Measurements from ENCODE around the gene AMT. TPM values are rescaled to one million over a fixed set of nuclear protein-coding genes. Genes with fewer than 3 reads are reported as not detected.
A peak's percentile ranks its signal among the peaks of the same experiment; 100 is the strongest.

The AMT gene
- total RNA-seq, 1 donor from 2014 or later, result 7.0 TPM

- DNase-seq (no peak), ATAC-seq (ENCODE audit: low read depth) (no peak)
- intact Hi-C loops (cut with micrococcal nuclease), result loop anchor here (1.0 to 10.0 kb wide), 12 partner anchors 15 to 1630 kb away; partner anchors contain the start of genes APEH, DAG1, IP6K2 and NICN1
- Mint-ChIP-seq H3K27ac (peak overlapping the region; percentile 92), H3K4me1 (peaks cover 79% of the 10 kb centered on the region), H3K4me3 (peak overlapping the region; percentile 91), H3K36me3 (ENCODE audit: low read depth) (peaks cover 33% of the 10 kb centered on the region), H3K27me3 (no peaks in the 10 kb centered on the region), H3K9me3 (no peaks in the 10 kb centered on the region)
- TF ChIP-seq CTCF (IDR thresholded peaks at IDR 0.05), result no peak
- POLR2A ChIA-PET, result interaction anchor here (0.6 to 3.4 kb wide), 14 partner anchors 10 to 319 kb away, joined by 3 to 78 read pairs (median 10); partner anchors contain the start of genes DAG1, GPX1, NICN1 and QRICH1
- CTCF ChIA-PET, result interaction anchor here (0.9 to 2.0 kb wide), 4 partner anchors 16 to 73 kb away, joined by 3 to 6 read pairs (median 4); partner anchors contain the start of genes NICN1 and USP4
Measured at GRCh38 chr3:49412632-49413337, 9.5 kb downstream of the AMT start.

- no peak for TF ChIP-seq CTCF (IDR thresholded peaks at IDR 0.05)
- Mint-ChIP-seq H3K27ac (peak within 1 kb of the TSS; percentile 92), H3K27me3 (no peaks in the 10 kb centered on the region), H3K36me3 (ENCODE audit: low read depth) (peaks cover 31% of the 10 kb centered on the region), H3K9me3 (no peaks in the 10 kb centered on the region), H3K4me3 (peak within 1 kb of the TSS; percentile 92), H3K4me1 (peaks cover 79% of the 10 kb centered on the region)
- ATAC-seq (ENCODE audit: low read depth) (peak; percentile 82), DNase-seq (peak; percentile 95)
- intact Hi-C loops (cut with micrococcal nuclease), result loop anchor here (1.0 to 10.0 kb wide), 13 partner anchors 11 to 1630 kb away; partner anchors contain the start of genes APEH, DAG1, IP6K2 and NICN1
- ChIA-PET CTCF (interaction anchor here (0.9 to 2.0 kb wide), 3 partner anchors 17 to 72 kb away, joined by 3 to 6 read pairs (median 4); partner anchors contain the start of gene NICN1), POLR2A (interaction anchor here (0.6 to 3.4 kb wide), 25 partner anchors 13 to 1112 kb away, joined by 3 to 78 read pairs (median 8); partner anchors contain the start of genes DAG1, GPX1, NICN1 and QRICH1)
Measured at GRCh38 chr3:49411968-49412631, 10.2 kb downstream of the AMT start, which contains the start of the genes RHOA and TCTA. Gene RHOA, minus strand, starts transcription at chr3:49411976. Its CDS starts 36,387 bp downstream, at chr3:49375589. Gene TCTA, plus strand, starts transcription at chr3:49412423. Its CDS starts 4 bp downstream, at chr3:49412427.

- TF ChIP-seq CTCF (IDR thresholded peaks at IDR 0.05), result no peak
- DNase-seq (no peak), ATAC-seq (ENCODE audit: low read depth) (peak; percentile 18)
- peak overlapping the region; percentile 92 for H3K4me3 Mint-ChIP-seq
- CTCF ChIA-PET, result interaction anchor here (2.0 kb wide), 1 partner anchor 71 kb away, joined by 6 read pairs; no protein-coding TSS in a partner anchor
- H3K27me3 Mint-ChIP-seq, result no peaks in the 10 kb centered on the region
- POLR2A ChIA-PET, result interaction anchor here (0.6 to 3.4 kb wide), 23 partner anchors 12 to 1111 kb away, joined by 3 to 78 read pairs (median 8); partner anchors contain the start of genes C3orf62, DAG1, GPX1 and NICN1
- peaks cover 79% of the 10 kb centered on the region for H3K4me1 Mint-ChIP-seq
- no peaks in the 10 kb centered on the region for H3K9me3 Mint-ChIP-seq
- H3K27ac Mint-ChIP-seq, result peak overlapping the region; percentile 92
- peaks cover 31% of the 10 kb centered on the region for H3K36me3 Mint-ChIP-seq (ENCODE audit: low read depth)
- intact Hi-C loops (cut with micrococcal nuclease), result loop anchor here (1.0 to 10.0 kb wide), 5 partner anchors 10 to 1629 kb away; partner anchors contain the start of genes APEH, IP6K2, RBM6 and SMARCC1
Measured at GRCh38 chr3:49411535-49411967, 10.7 kb downstream of the AMT start.

- peaks cover 31% of the 10 kb centered on the region for H3K36me3 Mint-ChIP-seq (ENCODE audit: low read depth)
- H3K27ac Mint-ChIP-seq, result peak overlapping the region; percentile 89
- ChIA-PET POLR2A (interaction anchor here (0.6 to 3.4 kb wide), 18 partner anchors 12 to 529 kb away, joined by 3 to 78 read pairs (median 8); partner anchors contain the start of genes C3orf62, DAG1, GPX1 and NICN1), CTCF (interaction anchor here (2.0 kb wide), 1 partner anchor 71 kb away, joined by 6 read pairs; no protein-coding TSS in a partner anchor)
- H3K4me3 Mint-ChIP-seq, result peak overlapping the region; percentile 92
- TF ChIP-seq CTCF (IDR thresholded peaks at IDR 0.05), result no peak
- H3K27me3 Mint-ChIP-seq, result no peaks in the 10 kb centered on the region
- H3K4me1 Mint-ChIP-seq, result peaks cover 79% of the 10 kb centered on the region
- no peaks in the 10 kb centered on the region for H3K9me3 Mint-ChIP-seq
- intact Hi-C loops (cut with micrococcal nuclease), result loop anchor here (1.0 to 10.0 kb wide), 5 partner anchors 10 to 1629 kb away; partner anchors contain the start of genes APEH, IP6K2, RBM6 and SMARCC1
- ATAC-seq (ENCODE audit: low read depth) (no peak), DNase-seq (no peak)
Measured at GRCh38 chr3:49410846-49411534, 11.3 kb downstream of the AMT start.

All from activated B cell treated with CpG ODN at 0.5 μM for 24 hours (primary cell).